ENCODE measurements around the gene SLC5A11.

Gene SLC5A11

DNA sequence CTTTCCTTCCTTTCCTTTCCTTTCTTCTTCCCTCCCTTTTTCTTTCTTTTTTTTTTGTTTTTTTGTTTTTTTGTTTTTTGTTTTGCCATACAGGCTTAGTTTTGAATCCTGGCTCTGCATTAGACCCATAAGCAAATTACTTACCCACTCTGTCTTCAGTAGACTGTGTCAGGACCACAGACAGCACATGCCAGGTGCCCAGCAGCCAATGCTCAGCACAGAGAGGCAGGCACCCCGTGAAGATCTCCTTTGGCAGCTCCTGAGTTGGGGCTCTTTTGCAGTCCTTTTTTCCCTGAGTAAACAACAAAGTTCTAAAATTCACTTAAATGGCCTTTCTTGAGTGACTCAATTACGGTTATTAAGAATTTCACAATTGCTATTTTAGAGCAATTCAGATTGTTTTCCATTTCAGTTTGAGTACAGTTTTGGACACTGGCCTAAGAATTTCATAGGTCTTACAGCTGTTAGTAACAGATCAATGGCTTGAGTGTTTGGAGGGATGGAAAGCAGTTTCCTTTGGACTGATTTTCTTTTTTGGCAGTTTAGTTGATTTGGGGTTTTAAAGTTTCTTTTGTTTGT lies 26.2 kb upstream of the SLC5A11 start:
- TF ChIP-seq TAF1 (IDR thresholded peaks at IDR 0.05; ENCODE audit: borderline replicate concordance, insufficient read depth, low read length) = no peak
- no peak for TF ChIP-seq SIN3A (IDR thresholded peaks at IDR 0.05; ENCODE audit: borderline replicate concordance, insufficient read depth, low read length)
- no peak for TF ChIP-seq POLR2AphosphoS5 (IDR thresholded peaks at IDR 0.05; ENCODE audit: low read depth, low read length)
- no peak for TF ChIP-seq FOXP2 (optimal IDR thresholded peaks at IDR 0.05; ENCODE audit: borderline replicate concordance, extremely low read depth, extremely low read length, insufficient read depth)
- TF ChIP-seq, protein P1, sequence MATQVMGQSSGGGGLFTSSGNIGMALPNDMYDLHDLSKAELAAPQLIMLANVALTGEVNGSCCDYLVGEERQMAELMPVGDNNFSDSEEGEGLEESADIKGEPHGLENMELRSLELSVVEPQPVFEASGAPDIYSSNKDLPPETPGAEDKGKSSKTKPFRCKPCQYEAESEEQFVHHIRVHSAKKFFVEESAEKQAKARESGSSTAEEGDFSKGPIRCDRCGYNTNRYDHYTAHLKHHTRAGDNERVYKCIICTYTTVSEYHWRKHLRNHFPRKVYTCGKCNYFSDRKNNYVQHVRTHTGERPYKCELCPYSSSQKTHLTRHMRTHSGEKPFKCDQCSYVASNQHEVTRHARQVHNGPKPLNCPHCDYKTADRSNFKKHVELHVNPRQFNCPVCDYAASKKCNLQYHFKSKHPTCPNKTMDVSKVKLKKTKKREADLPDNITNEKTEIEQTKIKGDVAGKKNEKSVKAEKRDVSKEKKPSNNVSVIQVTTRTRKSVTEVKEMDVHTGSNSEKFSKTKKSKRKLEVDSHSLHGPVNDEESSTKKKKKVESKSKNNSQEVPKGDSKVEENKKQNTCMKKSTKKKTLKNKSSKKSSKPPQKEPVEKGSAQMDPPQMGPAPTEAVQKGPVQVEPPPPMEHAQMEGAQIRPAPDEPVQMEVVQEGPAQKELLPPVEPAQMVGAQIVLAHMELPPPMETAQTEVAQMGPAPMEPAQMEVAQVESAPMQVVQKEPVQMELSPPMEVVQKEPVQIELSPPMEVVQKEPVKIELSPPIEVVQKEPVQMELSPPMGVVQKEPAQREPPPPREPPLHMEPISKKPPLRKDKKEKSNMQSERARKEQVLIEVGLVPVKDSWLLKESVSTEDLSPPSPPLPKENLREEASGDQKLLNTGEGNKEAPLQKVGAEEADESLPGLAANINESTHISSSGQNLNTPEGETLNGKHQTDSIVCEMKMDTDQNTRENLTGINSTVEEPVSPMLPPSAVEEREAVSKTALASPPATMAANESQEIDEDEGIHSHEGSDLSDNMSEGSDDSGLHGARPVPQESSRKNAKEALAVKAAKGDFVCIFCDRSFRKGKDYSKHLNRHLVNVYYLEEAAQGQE (IDR thresholded peaks at IDR 0.05; ENCODE audit: insufficient read depth in 1 of 2, low read depth in 2 of 2, low read length in 2 of 2) = no peak

DNA sequence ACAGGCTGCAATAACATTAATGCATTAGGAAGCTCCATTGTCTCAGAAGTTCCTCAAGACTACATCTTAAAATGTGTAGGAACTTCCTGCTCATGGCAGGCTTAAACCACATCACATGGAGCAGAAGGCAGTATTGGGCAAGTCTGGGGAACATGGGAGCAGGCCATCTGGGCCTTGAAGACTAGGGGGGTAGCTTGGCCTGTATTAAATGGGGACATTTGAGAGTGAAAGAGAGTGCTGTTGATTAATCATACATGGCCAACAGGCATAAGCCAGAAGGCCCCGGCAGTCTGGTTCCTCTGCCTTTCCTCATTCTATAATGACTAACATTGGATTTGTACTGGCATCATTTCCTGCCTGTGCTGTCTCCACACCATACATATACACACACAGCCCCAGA lies 25.2 kb upstream of the SLC5A11 start:
- TF ChIP-seq TAF1 (IDR thresholded peaks at IDR 0.05; ENCODE audit: borderline replicate concordance, insufficient read depth, low read length) (no peak), FOXP2 (optimal IDR thresholded peaks at IDR 0.05; ENCODE audit: borderline replicate concordance, extremely low read depth, extremely low read length, insufficient read depth) (no peak), SIN3A (IDR thresholded peaks at IDR 0.05; ENCODE audit: borderline replicate concordance, insufficient read depth, low read length) (no peak), POLR2AphosphoS5 (IDR thresholded peaks at IDR 0.05; ENCODE audit: low read depth, low read length) (no peak)
- TF ChIP-seq, protein P1 (IDR thresholded peaks at IDR 0.05; ENCODE audit: insufficient read depth in 1 of 2, low read depth in 2 of 2, low read length in 2 of 2) = no peak

- TF ChIP-seq TAF1 (IDR thresholded peaks at IDR 0.05; ENCODE audit: borderline replicate concordance, insufficient read depth, low read length) (no peak), POLR2AphosphoS5 (IDR thresholded peaks at IDR 0.05; ENCODE audit: low read depth, low read length) (no peak), SIN3A (IDR thresholded peaks at IDR 0.05; ENCODE audit: borderline replicate concordance, insufficient read depth, low read length) (no peak), FOXP2 (optimal IDR thresholded peaks at IDR 0.05; ENCODE audit: borderline replicate concordance, extremely low read depth, extremely low read length, insufficient read depth) (no peak)
- TF ChIP-seq, protein P1 (IDR thresholded peaks at IDR 0.05; ENCODE audit: insufficient read depth in 1 of 2, low read depth in 2 of 2, low read length in 2 of 2) = no peak
Measured at GRCh38 chr16:24821129-24821528, 24.6 kb upstream of the SLC5A11 start.

DNA sequence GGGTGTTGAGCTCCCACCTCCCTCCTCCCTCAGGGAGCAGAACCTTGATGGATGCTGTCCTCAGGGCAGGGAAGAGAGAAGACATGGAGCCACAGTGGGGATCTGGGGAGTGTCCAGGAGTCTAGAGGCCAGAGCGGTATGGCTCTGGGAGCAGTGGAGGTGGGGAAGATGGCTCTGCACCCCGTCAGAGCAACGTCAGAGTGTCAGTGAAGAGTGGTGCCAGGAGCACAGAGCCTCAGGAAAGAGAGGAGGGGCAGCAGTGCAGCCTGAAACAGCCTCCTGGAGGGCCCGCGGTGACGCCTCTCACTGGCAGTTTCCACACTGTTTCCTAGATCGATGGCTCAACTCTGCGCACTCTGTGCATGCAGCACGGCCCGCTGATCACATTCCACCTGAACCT lies 23.2 kb upstream of the SLC5A11 start:
- TF ChIP-seq TAF1 (IDR thresholded peaks at IDR 0.05; ENCODE audit: borderline replicate concordance, insufficient read depth, low read length) (no peak), POLR2AphosphoS5 (IDR thresholded peaks at IDR 0.05; ENCODE audit: low read depth, low read length) (no peak)

DNA sequence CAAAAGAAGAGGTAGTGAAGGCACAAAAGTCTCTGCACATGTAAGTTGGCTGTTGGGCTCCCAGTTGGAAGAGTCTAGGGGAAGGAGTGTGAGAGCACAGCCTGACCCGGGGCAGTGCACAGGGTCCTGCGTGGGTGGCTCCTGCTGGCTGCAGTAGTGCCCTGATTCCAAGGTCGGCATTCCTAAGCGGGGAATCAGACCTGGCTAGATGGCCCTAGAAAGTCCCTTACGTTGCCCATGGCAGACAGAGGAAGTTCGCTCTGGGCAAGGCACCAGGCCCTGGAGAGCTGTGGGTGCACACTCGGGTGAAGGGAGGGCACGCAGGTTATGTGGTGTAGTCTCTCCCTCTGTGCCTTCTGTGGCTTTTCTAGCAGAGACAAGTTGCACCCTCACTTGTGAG lies 22.8 kb upstream of the SLC5A11 start:
- TF ChIP-seq TAF1 (IDR thresholded peaks at IDR 0.05; ENCODE audit: borderline replicate concordance, insufficient read depth, low read length) (no peak), FOXP2 (optimal IDR thresholded peaks at IDR 0.05; ENCODE audit: borderline replicate concordance, extremely low read depth, extremely low read length, insufficient read depth) (no peak), POLR2AphosphoS5 (IDR thresholded peaks at IDR 0.05; ENCODE audit: low read depth, low read length) (no peak), SIN3A (IDR thresholded peaks at IDR 0.05; ENCODE audit: borderline replicate concordance, insufficient read depth, low read length) (no peak)
- TF ChIP-seq, protein P1 (IDR thresholded peaks at IDR 0.05; ENCODE audit: insufficient read depth in 1 of 2, low read depth in 2 of 2, low read length in 2 of 2) = no peak

Data from PFSK-1 (cell line).